Fibroblast of gingiva (primary cell): ENCODE data around the gene ZNF322.
"Not testable (repeated sequence)": the region's sequence is repeated elsewhere in the genome, so short reads cannot be mapped to it uniquely, and the experiment has no call there.

Experiments
- DNase-seq: peaks from one replicate; pipeline ENCODE4 v3.0.0-alpha.2; 2011; ENCODE audit warnings: low read depth

The ZNF322 gene

GRCh38 chr6:26659042-26659999 lies at the start of gene ZNF322:
ZNF322 (minus strand) TSS chr6:26659746; CDS start chr6:26638553, 21,193 bp downstream.
- peak; percentile 91 for DNase-seq

GRCh38 chr6:26705780-26706179 lies 46.2 kb upstream of the ZNF322 start:
- not testable (repeated sequence) for DNase-seq

DNA sequence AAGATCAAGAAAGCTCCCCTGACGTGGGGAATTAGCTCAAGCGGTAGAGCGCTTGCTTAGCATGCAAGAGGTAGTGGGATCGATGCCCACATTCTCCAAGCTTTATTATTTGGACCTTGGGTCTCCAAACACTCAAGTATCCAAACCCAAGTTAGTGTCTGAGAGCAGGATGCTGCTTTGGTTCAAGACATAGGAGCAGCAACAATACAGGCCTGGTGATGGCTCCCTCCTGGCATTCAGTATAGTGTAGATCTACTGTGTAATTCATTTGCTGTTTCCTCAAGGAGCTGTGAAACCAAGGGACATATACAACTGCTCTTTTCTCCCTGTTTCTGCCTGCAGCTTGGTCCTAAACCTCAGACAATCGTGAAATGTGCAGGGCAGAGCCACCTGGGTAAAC lies 45.8 kb upstream of the ZNF322 start:
- DNase-seq: not testable (repeated sequence)

GRCh38 chr6:26701023-26701747 lies 41.6 kb upstream of the ZNF322 start:
- not testable (repeated sequence) for DNase-seq

GRCh38 chr6:26697496-26697895 lies 38.0 kb upstream of the ZNF322 start:
- not testable (repeated sequence) for DNase-seq

DNA sequence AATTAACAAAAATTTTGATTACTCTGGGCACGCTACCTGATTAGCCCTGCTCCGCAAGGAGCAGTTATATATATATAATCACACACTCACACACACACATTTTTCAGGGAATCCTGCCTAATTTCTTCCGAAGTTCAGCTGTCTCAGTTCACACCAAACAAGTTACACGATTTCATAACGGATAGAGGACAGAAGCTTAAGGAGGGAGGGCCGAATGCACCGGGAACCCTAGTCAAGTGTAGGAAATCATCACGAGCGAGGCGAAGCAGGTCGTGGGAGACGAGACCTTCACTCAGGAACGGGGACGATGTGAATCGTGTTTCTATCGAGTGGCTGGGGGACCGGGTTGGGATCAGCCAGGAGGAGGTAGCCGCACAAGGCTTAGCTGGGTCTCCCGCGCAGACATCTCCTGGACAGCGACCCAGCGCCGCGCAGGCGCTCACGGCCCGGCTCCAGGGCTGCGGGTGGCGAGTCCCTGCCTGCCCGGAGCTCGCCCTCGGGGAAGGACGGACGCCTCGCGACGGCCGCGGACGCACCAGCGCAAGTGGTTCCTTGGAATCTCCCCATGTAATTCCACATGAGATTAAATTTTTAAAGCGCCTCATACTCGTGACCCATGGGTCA lies 29.9 kb upstream of the ZNF322 start:
- not testable (repeated sequence) for DNase-seq

GRCh38 chr6:26682435-26683042 lies 23.0 kb upstream of the ZNF322 start:
- DNase-seq: not testable (repeated sequence)

DNA sequence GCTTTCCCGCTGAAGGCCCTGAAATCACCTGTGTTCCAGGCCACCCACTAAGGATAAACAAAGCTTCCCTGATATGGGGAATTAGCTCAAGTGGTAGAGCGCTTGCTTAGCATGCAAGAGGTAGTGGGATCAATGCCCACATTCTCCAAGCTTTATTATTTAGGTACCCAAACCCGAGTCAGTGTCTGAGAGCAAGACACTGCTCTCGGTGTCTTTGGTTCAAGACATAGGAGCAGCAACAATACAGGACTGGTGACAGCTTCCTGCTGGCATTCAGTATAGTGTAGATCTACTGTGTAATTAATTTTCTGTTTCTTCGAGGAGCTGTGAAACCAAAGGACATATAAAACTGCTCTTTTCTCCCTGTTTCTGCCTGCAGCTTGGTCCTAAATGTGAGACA lies 13.7 kb upstream of the ZNF322 start:
- not testable (repeated sequence) for DNase-seq

GRCh38 chr6:26670558-26670957 lies 11.0 kb upstream of the ZNF322 start:
- DNase-seq: not testable (repeated sequence)

DNA sequence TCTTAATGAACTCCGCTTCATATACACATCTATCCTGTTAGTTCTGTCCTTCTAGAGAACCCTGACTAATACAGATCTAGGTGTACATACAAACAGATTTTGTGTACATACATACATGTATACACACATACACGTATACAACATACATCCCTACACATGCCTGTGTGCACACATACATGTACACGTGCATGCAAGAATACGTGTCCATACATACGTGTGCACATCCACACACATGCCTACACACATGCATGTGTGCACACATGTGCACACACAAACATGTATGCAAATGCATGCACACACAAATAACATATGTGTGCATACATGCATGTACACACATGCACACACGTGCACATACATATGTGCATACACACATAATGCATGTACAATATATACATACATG lies 10.5 kb upstream of the ZNF322 start:
- not testable (repeated sequence) for DNase-seq

DNA sequence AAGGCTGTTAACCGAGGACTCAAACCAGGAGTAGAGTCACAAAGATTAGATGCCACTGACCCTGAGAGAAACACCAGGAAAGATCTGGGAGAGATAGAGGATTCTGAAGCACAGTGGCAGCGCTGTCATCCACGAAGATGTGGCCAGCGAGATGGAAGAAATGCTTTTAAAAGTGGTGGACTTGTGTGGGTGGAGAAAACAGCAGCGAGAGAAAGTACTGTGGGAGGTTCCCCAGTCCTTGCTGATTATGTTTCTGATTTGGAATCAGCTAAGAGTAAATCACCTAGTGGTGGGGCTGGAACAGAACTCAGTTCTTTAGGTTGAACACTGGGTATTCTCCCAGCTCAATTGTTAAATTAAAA lies 435 bp upstream of the ZNF322 start:
- peak; percentile 5 for DNase-seq

DNA sequence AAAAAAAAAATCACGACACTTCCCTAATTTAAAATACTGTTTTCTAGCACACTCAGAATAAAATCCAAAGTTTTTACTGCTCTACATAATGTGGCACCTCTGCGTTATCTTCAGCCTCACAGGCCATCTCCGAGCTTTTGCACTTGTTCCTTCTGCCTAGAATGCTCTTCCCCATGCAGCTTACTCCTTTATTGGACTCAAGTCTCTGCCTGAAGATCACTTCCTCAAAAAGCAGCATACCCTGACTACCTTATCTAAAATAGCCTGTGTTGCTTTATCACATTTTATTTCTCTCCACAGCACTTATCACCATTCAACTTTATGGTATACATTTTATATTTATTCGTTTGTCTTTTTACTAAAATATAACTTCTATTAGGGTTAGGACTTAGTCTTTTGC lies 2.3 kb downstream of the ZNF322 start:
- DNase-seq: no peak

GRCh38 chr6:26653007-26653406 lies 6.5 kb downstream of the ZNF322 start:
- no peak for DNase-seq

DNA sequence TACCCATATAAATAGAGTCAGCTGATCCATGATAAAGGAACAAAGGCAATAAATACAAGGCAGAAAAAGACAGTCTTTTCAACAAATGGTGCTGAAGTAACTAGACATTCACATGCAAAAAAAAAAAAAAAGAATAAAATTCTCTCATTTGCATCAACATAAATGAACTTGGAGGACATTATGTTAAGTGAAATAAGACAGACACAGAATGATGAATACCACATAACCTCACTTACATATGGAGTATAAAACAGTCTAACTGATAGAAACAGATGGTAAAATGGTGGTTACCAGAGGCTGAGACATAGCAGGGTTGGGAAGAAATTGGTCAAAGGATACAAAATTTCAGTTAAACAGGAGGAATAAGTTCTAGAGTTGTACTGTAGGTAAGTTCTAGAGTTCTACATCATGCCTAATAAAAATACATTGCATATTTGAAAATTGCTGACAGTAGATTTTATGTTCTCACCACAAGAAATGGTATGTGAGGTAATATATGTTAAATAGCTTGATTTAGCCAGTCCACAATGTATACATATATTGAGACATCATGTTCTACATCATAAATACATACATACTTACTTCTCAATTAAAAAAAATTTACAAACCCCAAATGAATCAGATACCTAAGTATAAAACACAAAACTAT lies 8.3 kb downstream of the ZNF322 start:
- DNase-seq: no peak

DNA sequence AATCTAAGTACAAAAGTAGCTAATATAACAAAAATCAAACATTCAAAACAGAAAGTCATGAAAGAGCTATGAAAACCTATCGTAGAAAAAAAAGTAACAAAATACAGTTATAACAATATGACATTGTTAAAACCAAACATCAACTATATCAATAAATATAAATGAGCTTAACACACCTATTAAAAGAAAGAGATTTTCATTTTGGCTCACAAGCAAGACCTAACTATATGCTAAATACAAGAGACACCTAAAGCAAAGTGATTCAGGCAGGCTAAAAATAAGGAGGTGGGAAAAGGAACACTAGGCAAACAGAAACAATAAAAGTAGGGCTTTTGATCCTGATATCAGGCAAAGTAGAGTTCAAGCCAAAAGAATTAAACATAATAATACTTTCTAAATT lies 13.5 kb downstream of the ZNF322 start:
- no peak for DNase-seq

GRCh38 chr6:26640806-26641205 lies 18.7 kb downstream of the ZNF322 start:
- no peak for DNase-seq

- no peak for DNase-seq
Observed at GRCh38 chr6:26629359-26629758, 30.2 kb downstream of the ZNF322 start.

GRCh38 chr6:26627843-26628242 lies 31.7 kb downstream of the ZNF322 start:
- no peak for DNase-seq

GRCh38 chr6:26624557-26624956 lies 35.0 kb downstream of the ZNF322 start:
- DNase-seq: no peak

DNA sequence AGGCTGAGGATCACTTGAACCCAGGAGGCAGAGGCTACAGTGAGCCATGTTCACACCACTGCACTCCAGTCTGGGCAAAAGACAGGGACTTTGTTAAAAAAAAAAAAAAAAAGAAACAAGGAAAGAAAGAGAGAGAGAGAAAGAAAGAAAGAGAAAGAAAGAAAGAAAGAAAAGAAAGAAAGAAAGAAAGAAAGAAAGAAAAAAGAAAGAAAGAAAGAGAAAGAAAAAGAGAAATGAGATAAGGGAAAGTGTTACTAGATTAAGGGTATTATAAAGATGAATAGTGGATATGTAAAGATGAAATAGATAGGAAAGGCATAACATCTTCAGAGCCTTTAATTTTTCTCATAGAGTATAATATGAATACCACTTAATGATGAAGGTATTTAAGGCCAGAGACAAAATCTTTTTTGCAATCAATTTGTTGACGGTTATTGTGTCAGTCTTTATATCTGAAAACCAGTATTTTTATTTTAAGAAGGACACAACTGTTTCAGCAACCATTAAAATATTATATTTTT lies 36.1 kb downstream of the ZNF322 start:
- no peak for DNase-seq
